ENCODE results near the gene ASCC1.
"Not testable (repeated sequence)": the region's sequence is repeated elsewhere in the genome, so short reads cannot be mapped to it uniquely, and the experiment has no call there.

Gene ASCC1

GRCh38 chr10:72108004-72108370, 108.1 kb downstream of the ASCC1 start:
- not testable (repeated sequence) for DNase-seq (ENCODE audit: low read depth); H3K4me3 ChIP-seq (ENCODE audit: low read depth, low read length)

- no peak for DNase-seq (ENCODE audit: low read depth)
- no peak overlapping the region for H3K4me3 ChIP-seq (ENCODE audit: low read depth, low read length)
Measured at GRCh38 chr10:72107325-72108003, 108.6 kb downstream of the ASCC1 start.

GRCh38 chr10:72106896-72107295, 109.2 kb downstream of the ASCC1 start:
- no peak for DNase-seq (ENCODE audit: low read depth)
- no peak overlapping the region for H3K4me3 ChIP-seq (ENCODE audit: low read depth, low read length)

- DNase-seq (ENCODE audit: low read depth) = no peak
Measured at GRCh38 chr10:72106154-72106849, 109.8 kb downstream of the ASCC1 start.

GRCh38 chr10:72105710-72106109, 110.4 kb downstream of the ASCC1 start:
- no peak for DNase-seq (ENCODE audit: low read depth)
- no peak overlapping the region for H3K4me3 ChIP-seq (ENCODE audit: low read depth, low read length)

More at GRCh38 chr10:72106154-72106849, 109.8 kb downstream of the ASCC1 start:
- no peak overlapping the region for H3K4me3 ChIP-seq (ENCODE audit: low read depth, low read length)

GRCh38 chr10:72105098-72105475, 111.0 kb downstream of the ASCC1 start:
- DNase-seq (ENCODE audit: low read depth) = no peak
- no peak overlapping the region for H3K4me3 ChIP-seq (ENCODE audit: low read depth, low read length)

GRCh38 chr10:72104472-72105097, 111.5 kb downstream of the ASCC1 start:
- H3K4me3 ChIP-seq (ENCODE audit: low read depth, low read length) = no peak overlapping the region
- no peak for DNase-seq (ENCODE audit: low read depth)

GRCh38 chr10:72099600-72099921, 116.5 kb downstream of the ASCC1 start:
- H3K4me3 ChIP-seq (ENCODE audit: low read depth, low read length) = no peak overlapping the region

GRCh38 chr10:72098836-72099599, 117.1 kb downstream of the ASCC1 start:
- DNase-seq (ENCODE audit: low read depth) = no peak

More at GRCh38 chr10:72099600-72099921, 116.5 kb downstream of the ASCC1 start:
- DNase-seq (ENCODE audit: low read depth) = no peak

GRCh38 chr10:72098301-72098835, 117.7 kb downstream of the ASCC1 start:
- H3K4me3 ChIP-seq (ENCODE audit: low read depth, low read length) = no peak overlapping the region
- no peak for DNase-seq (ENCODE audit: low read depth)

More at GRCh38 chr10:72098836-72099599, 117.1 kb downstream of the ASCC1 start:
- H3K4me3 ChIP-seq (ENCODE audit: low read depth, low read length) = no peak overlapping the region

- DNase-seq (ENCODE audit: low read depth) = peak; percentile 92
- no peak overlapping the region for H3K4me3 ChIP-seq (ENCODE audit: low read depth, low read length)
Measured at GRCh38 chr10:72097448-72098300, 118.4 kb downstream of the ASCC1 start.

- DNase-seq (ENCODE audit: low read depth) = peak; percentile 25
- no peak overlapping the region for H3K4me3 ChIP-seq (ENCODE audit: low read depth, low read length)
Measured at GRCh38 chr10:72096115-72097000, 119.7 kb downstream of the ASCC1 start.

GRCh38 chr10:72095195-72095594, 120.9 kb downstream of the ASCC1 start:
- H3K4me3 ChIP-seq (ENCODE audit: low read depth, low read length) = no peak overlapping the region
- no peak for DNase-seq (ENCODE audit: low read depth)

GRCh38 chr10:72094574-72094973, 121.5 kb downstream of the ASCC1 start:
- DNase-seq (ENCODE audit: low read depth) = no peak

GRCh38 chr10:72093450-72093849, 122.6 kb downstream of the ASCC1 start:
- DNase-seq (ENCODE audit: low read depth) = no peak
- no peak overlapping the region for H3K4me3 ChIP-seq (ENCODE audit: low read depth, low read length)

More at GRCh38 chr10:72094574-72094973, 121.5 kb downstream of the ASCC1 start:
- H3K4me3 ChIP-seq (ENCODE audit: low read depth, low read length) = no peak overlapping the region

- no peak overlapping the region for H3K4me3 ChIP-seq (ENCODE audit: low read depth, low read length)
- DNase-seq (ENCODE audit: low read depth) = no peak
Measured at GRCh38 chr10:72092987-72093386, 123.1 kb downstream of the ASCC1 start.

- H3K4me3 ChIP-seq (ENCODE audit: low read depth, low read length) = no peak overlapping the region
- DNase-seq (ENCODE audit: low read depth) = no peak
Measured at GRCh38 chr10:72092171-72092924, 123.7 kb downstream of the ASCC1 start.
